ENCODE data around the gene SOCS2. TPM values are rescaled to one million over a fixed set of nuclear protein-coding genes. Genes with fewer than 3 reads are reported as not detected.

SOCS2 gene
- total RNA-seq, 1 experiment from 2014 or later = 86.0 TPM

DNA sequence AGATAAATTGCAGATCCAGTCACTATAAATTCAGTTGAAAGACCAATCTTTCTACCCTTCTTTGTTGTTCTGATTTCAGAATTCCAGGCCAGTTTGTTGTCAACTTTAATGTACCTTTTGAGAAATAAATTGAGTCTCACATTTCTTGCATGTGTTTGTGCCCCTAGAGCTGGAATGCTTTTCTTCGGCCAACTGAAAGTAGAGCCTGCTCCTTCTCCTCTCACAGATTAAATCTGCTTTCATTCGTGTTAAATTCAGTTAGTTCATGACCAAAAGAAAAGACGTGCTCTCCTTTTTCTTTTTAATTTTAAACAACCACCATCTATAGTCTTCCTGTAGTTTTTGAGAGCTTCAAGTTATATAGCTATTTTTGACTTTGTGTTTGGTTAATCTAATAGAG lies 22.9 kb downstream of the SOCS2 start:
- no peak for DNase-seq
- no peaks in the 10 kb centered on the region for H3K36me3 ChIP-seq (replicated peaks; ENCODE audit: control insufficient read depth, insufficient read depth, low read length)
- no peak overlapping the region for H3K4me3 ChIP-seq (ENCODE audit: insufficient read depth, low read depth, low read length)
- no peaks in the 10 kb centered on the region for H3K27me3 ChIP-seq (ENCODE audit: control insufficient read depth, insufficient read depth, low read length)

DNA sequence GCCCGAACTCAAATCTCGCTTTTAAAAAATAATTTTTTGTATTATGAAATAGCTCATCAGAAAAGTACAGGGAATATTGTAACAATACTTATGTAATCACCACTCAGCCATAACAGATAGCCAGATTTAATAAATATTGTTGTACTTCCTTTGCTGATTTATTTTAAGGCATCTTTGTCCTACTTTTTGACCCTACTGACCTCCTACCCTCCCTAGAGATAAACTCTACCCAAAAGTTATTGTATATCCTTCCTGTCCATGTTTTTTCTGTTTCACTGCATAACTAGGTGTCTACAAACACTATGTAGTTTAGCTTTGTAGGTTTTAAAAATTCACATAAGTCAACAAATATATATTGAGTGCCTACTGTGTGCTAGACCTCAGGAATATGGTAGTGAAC lies 25.1 kb downstream of the SOCS2 start:
- H3K27me3 ChIP-seq (ENCODE audit: control insufficient read depth, insufficient read depth, low read length) = no peaks in the 10 kb centered on the region
- H3K36me3 ChIP-seq (replicated peaks; ENCODE audit: control insufficient read depth, insufficient read depth, low read length) = no peaks in the 10 kb centered on the region
- DNase-seq = no peak
- no peak overlapping the region for H3K4me3 ChIP-seq (ENCODE audit: insufficient read depth, low read depth, low read length)

DNA sequence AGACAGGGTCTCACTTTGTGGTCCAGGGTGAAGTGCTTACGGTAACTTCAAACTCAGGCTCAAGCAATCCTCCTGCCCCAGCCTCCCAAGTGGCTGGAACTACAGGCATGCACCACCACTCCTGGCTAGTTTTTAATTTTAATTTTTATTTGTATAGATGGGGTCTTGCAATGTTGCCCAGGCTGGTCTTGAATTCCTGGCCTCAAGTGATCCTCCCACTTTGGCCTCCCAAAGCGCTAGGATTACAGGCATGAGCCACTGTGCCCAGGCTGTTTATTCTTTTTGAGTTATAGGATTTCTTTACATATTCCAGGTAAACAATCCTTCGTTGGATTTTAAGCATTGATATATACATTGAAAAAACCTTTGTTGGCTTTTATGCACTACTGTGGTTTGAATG lies 26.7 kb downstream of the SOCS2 start:
- Histone ChIP-seq H3K27me3 (ENCODE audit: control insufficient read depth, insufficient read depth, low read length) (no peaks in the 10 kb centered on the region), H3K4me3 (ENCODE audit: insufficient read depth, low read depth, low read length) (no peak overlapping the region)
- DNase-seq = no peak

DNA sequence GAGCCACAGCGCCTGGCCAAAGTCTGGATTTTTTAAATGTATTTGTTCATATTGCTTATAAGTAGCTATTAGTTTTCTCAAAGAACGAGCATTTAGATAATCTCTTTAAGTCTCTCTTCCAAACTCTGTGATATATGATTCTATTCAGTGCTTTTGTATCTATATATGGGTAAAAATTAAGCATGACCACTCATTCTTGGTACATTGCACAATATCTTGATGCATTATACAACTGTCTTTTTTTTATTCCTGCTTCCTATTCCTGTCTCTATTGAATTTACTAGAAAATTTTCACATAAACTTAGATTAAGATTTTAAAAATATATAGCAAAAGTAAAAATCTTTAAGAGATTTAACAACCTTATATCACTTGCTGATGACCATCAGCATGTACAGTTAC lies 29.1 kb downstream of the SOCS2 start:
- Histone ChIP-seq H3K27me3 (ENCODE audit: control insufficient read depth, insufficient read depth, low read length) (no peaks in the 10 kb centered on the region), H3K36me3 (replicated peaks; ENCODE audit: control insufficient read depth, insufficient read depth, low read length) (no peaks in the 10 kb centered on the region), H3K4me3 (ENCODE audit: insufficient read depth, low read depth, low read length) (no peak overlapping the region)
- no peak for DNase-seq

More for the DNA sequence above, 26.7 kb downstream of the SOCS2 start:
- no peaks in the 10 kb centered on the region for H3K36me3 ChIP-seq (replicated peaks; ENCODE audit: control insufficient read depth, insufficient read depth, low read length)

- no peak for DNase-seq
- Histone ChIP-seq H3K36me3 (replicated peaks; ENCODE audit: control insufficient read depth, insufficient read depth, low read length) (no peaks in the 10 kb centered on the region), H3K27me3 (ENCODE audit: control insufficient read depth, insufficient read depth, low read length) (no peaks in the 10 kb centered on the region), H3K4me3 (ENCODE audit: insufficient read depth, low read depth, low read length) (no peak overlapping the region)
Observed at GRCh38 chr12:93602897-93603668, 30.6 kb downstream of the SOCS2 start.

GRCh38 chr12:93603762-93604161 lies 31.3 kb downstream of the SOCS2 start:
- DNase-seq = no peak
- Histone ChIP-seq H3K27me3 (ENCODE audit: control insufficient read depth, insufficient read depth, low read length) (no peaks in the 10 kb centered on the region), H3K36me3 (replicated peaks; ENCODE audit: control insufficient read depth, insufficient read depth, low read length) (no peaks in the 10 kb centered on the region), H3K4me3 (ENCODE audit: insufficient read depth, low read depth, low read length) (no peak overlapping the region)

DNA sequence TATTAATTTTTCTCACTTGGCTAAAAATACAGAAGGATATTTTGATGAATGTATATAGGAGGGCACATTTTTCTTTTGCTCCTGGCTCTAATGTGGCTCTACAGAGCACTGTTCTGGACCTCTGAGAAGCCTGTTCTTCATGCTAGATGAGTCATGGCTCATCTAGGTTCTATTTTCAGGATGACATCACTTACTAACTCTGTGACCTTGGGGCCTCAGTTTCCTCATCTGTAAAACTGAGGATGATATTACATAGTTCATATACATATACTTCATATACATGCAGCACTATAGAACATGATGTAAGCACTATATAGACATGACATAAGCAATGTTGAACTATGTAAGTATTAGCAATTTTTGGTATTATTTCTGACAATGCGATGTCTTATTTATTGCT lies 35.8 kb downstream of the SOCS2 start:
- no peak for DNase-seq
- Histone ChIP-seq H3K36me3 (replicated peaks; ENCODE audit: control insufficient read depth, insufficient read depth, low read length) (no peaks in the 10 kb centered on the region), H3K4me3 (ENCODE audit: insufficient read depth, low read depth, low read length) (no peak overlapping the region), H3K27me3 (ENCODE audit: control insufficient read depth, insufficient read depth, low read length) (no peaks in the 10 kb centered on the region)

DNA sequence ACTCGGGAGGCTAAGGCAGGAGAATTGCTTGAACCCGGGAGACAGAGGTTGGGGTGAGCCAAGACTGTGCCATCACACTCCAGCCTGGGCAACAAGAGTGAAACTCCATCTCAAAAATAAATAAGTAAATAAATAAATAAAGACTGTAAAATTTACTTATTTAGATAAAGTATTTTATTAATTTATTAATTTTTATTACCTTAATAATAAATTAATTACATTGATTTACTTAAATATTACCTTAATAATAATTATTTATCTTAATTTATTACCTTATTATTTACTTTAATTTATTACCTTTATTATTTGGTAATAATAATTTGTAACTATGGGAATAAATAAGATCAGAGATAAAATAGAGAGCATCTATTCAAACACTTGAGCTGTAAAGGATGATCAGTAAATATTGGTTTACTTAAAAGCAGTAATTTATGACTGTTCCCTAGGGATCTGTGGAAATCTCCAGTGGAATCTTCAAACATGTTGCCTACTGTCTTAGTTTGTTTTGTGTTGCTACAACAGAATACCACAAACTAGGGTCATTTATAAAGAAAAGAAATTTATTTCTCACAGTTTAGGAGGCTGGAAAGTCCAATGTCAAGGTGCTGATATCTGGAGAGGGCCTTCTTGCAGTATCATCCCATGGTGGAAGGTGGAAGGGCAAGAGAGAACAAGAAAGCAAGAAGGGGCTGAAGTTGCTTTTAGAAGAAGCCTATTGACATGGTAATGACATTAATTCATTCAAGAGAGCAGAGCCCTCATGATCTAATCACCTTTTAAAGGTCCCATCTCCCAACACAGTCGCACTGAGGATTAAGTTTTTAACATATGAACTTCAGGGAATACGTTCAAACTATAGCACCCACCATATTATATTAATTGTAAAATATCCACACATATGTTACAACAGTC lies 37.1 kb downstream of the SOCS2 start:
- H3K27me3 ChIP-seq (ENCODE audit: control insufficient read depth, insufficient read depth, low read length) = no peaks in the 10 kb centered on the region
- H3K4me3 ChIP-seq (ENCODE audit: insufficient read depth, low read depth, low read length) = no peak overlapping the region
- H3K36me3 ChIP-seq (replicated peaks; ENCODE audit: control insufficient read depth, insufficient read depth, low read length) = no peaks in the 10 kb centered on the region
- no peak for DNase-seq

GRCh38 chr12:93612776-93613175 lies 40.3 kb downstream of the SOCS2 start:
- no peak overlapping the region for H3K4me3 ChIP-seq (ENCODE audit: insufficient read depth, low read depth, low read length)
- no peaks in the 10 kb centered on the region for H3K27me3 ChIP-seq (ENCODE audit: control insufficient read depth, insufficient read depth, low read length)
- H3K36me3 ChIP-seq (replicated peaks; ENCODE audit: control insufficient read depth, insufficient read depth, low read length) = no peaks in the 10 kb centered on the region
- DNase-seq = no peak

DNA sequence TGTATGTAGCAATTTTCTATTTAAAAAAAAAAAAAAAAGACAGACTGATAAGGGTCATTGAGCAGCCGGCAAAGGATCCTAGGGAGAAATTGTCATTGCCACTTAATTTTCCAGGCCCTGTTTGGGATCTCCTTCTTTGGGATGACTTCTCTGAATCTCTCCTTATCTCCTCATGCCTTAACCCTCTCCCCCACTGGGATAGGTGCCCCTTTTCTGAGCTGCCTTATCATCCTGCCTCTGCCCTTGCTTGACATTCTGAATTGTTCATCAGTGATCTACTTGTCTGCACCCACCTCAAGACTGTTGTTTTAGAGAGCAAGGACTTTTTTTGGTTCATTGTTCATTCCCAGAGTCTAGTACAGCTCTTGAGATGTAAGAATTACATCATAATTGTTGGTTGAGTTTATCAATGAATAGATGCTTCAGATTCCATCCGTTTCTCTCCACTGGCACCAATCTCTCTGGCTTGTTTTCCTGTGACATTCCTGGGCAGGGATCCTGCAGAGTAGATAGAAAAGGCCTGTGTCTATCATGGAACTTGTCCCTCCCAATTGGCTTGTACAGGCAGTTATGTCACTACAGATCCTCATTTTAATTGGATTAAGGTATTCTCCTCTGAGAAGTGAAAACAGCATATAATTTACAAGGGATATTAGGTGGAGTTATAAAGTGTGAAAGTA lies 42.6 kb downstream of the SOCS2 start:
- DNase-seq = no peak
- Histone ChIP-seq H3K27me3 (ENCODE audit: control insufficient read depth, insufficient read depth, low read length) (no peaks in the 10 kb centered on the region), H3K36me3 (replicated peaks; ENCODE audit: control insufficient read depth, insufficient read depth, low read length) (no peaks in the 10 kb centered on the region), H3K4me3 (ENCODE audit: insufficient read depth, low read depth, low read length) (no peak overlapping the region)

DNA sequence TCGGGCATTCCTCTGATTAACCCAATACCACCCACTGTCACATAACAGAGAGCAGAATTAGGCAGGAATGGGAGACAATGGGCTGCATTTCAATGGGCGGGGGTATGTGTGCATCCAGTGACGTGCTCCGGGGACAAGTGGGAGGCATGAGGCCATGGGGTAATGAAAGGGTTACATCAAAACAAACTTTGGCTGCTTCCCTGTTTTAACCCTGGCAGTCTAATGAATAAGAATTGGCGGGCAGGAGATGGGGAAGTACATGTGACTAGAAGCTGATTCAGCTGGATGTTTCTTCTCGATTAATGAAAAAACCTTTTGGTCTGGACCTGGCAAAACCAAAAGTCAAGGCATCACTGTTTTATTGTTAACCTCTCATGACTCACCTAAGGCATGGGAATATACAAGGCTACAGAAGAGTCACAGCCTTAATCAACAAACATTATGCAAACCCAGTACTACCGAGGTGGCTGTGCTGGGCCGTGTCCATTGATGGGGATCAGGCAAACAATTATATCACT lies 44.2 kb downstream of the SOCS2 start:
- no peaks in the 10 kb centered on the region for H3K27me3 ChIP-seq (ENCODE audit: control insufficient read depth, insufficient read depth, low read length)
- no peak overlapping the region for H3K4me3 ChIP-seq (ENCODE audit: insufficient read depth, low read depth, low read length)
- peak; percentile 33 for DNase-seq
- no peaks in the 10 kb centered on the region for H3K36me3 ChIP-seq (replicated peaks; ENCODE audit: control insufficient read depth, insufficient read depth, low read length)

- H3K36me3 ChIP-seq (replicated peaks; ENCODE audit: control insufficient read depth, insufficient read depth, low read length) = no peaks in the 10 kb centered on the region
- no peak overlapping the region for H3K4me3 ChIP-seq (ENCODE audit: insufficient read depth, low read depth, low read length)
- H3K27me3 ChIP-seq (ENCODE audit: control insufficient read depth, insufficient read depth, low read length) = no peaks in the 10 kb centered on the region
- DNase-seq = no peak
Observed at GRCh38 chr12:93618891-93619410, 46.5 kb downstream of the SOCS2 start.

DNA sequence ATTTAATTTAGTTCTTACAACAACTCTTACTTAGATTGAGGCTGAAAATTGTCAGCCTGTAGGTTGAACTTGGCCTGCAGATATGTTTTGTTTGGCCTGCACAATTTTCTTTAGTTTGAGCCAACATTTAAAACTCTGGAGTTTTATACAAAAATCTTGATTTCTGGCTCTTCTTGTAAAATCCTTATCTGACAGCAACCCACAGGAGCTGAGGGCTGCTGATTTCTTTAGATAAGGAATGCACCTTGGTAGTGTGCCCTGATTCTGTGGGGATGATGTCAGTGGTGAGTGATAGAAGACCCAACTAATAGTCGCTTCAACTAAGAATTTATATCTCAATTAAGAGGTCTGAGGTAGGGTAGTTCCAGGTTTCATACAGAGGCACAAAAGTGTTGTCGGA lies 49.5 kb downstream of the SOCS2 start:
- no peak for DNase-seq
- H3K4me3 ChIP-seq (ENCODE audit: insufficient read depth, low read depth, low read length) = no peak overlapping the region
- H3K36me3 ChIP-seq (replicated peaks; ENCODE audit: control insufficient read depth, insufficient read depth, low read length) = no peaks in the 10 kb centered on the region
- no peaks in the 10 kb centered on the region for H3K27me3 ChIP-seq (ENCODE audit: control insufficient read depth, insufficient read depth, low read length)

GRCh38 chr12:93622485-93622884 lies 50.0 kb downstream of the SOCS2 start:
- DNase-seq = no peak
- H3K27me3 ChIP-seq (ENCODE audit: control insufficient read depth, insufficient read depth, low read length) = no peaks in the 10 kb centered on the region
- H3K4me3 ChIP-seq (ENCODE audit: insufficient read depth, low read depth, low read length) = no peak overlapping the region
- H3K36me3 ChIP-seq (replicated peaks; ENCODE audit: control insufficient read depth, insufficient read depth, low read length) = no peaks in the 10 kb centered on the region

Measured in H7 (cell line).